ENCODE results near the gene ATAD5.

Gene ATAD5

GRCh38 chr17:30933966-30934365 is 102.2 kb downstream of the ATAD5 start:
- TF ChIP-seq SIN3A (IDR thresholded peaks at IDR 0.05; ENCODE audit: borderline replicate concordance, insufficient read depth, low read length): no peak
- no peak for TF ChIP-seq FOXP2 (optimal IDR thresholded peaks at IDR 0.05; ENCODE audit: borderline replicate concordance, extremely low read depth, extremely low read length, insufficient read depth)
- TF ChIP-seq REST (IDR thresholded peaks at IDR 0.05; ENCODE audit: insufficient read depth in 1 of 2, low read depth in 2 of 2, low read length in 2 of 2): no peak
- TF ChIP-seq TAF1 (IDR thresholded peaks at IDR 0.05; ENCODE audit: borderline replicate concordance, insufficient read depth, low read length): no peak
- no peak for TF ChIP-seq POLR2AphosphoS5 (IDR thresholded peaks at IDR 0.05; ENCODE audit: low read depth, low read length)

GRCh38 chr17:30939051-30939689 is 107.4 kb downstream of the ATAD5 start:
- TF ChIP-seq REST (IDR thresholded peaks at IDR 0.05; ENCODE audit: insufficient read depth in 1 of 2, low read depth in 2 of 2, low read length in 2 of 2) (no peak), FOXP2 (optimal IDR thresholded peaks at IDR 0.05; ENCODE audit: borderline replicate concordance, extremely low read depth, extremely low read length, insufficient read depth) (no peak), TAF1 (IDR thresholded peaks at IDR 0.05; ENCODE audit: borderline replicate concordance, insufficient read depth, low read length) (no peak), POLR2AphosphoS5 (IDR thresholded peaks at IDR 0.05; ENCODE audit: low read depth, low read length) (no peak), SIN3A (IDR thresholded peaks at IDR 0.05; ENCODE audit: borderline replicate concordance, insufficient read depth, low read length) (no peak)

- TF ChIP-seq SIN3A (IDR thresholded peaks at IDR 0.05; ENCODE audit: borderline replicate concordance, insufficient read depth, low read length) (no peak), FOXP2 (optimal IDR thresholded peaks at IDR 0.05; ENCODE audit: borderline replicate concordance, extremely low read depth, extremely low read length, insufficient read depth) (no peak), POLR2AphosphoS5 (IDR thresholded peaks at IDR 0.05; ENCODE audit: low read depth, low read length) (no peak), TAF1 (IDR thresholded peaks at IDR 0.05; ENCODE audit: borderline replicate concordance, insufficient read depth, low read length) (no peak), REST (IDR thresholded peaks at IDR 0.05; ENCODE audit: insufficient read depth in 1 of 2, low read depth in 2 of 2, low read length in 2 of 2) (no peak)
Measured at GRCh38 chr17:30942308-30943079, 110.7 kb downstream of the ATAD5 start.

All from PFSK-1 (cell line).